ENCODE measurements around the gene GPX8. TPM values are rescaled to one million over a fixed set of nuclear protein-coding genes. Genes with fewer than 3 reads are reported as not detected.
A peak's percentile ranks its signal among the peaks of the same experiment; 100 is the strongest.

GPX8 gene
- total RNA-seq, 2 experiments from 2014 or later: not detected

DNA sequence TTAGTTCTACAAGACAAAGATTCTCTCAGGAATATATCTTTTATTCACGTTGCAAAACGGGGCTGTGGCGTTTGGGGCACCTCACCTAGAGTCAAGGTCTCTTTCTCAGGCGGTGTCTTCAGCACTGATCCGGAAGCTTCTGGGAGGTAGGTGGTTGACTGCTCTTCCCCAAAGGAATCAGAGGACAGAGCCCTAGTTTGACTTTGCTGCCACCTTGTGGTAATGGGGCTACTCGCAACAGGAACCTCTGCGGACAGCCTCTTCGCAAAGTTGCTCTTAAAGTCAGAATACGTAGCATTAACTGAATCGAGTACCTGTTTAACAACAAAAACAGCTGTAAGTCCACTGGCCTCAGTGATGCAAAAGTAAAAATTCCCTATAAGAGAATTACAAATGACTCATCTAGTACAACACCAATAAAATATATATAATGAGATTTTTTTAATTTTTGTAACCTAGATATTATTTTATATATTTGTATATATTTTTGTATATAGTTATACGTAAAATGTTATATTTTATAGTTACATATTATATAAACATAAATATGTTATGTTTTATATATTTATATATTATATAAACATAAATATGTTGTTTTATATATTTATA, 13.3 kb upstream of the GPX8 start:
- DNase-seq: peak; percentile 89
- no peak overlapping the region for H3K4me3 Mint-ChIP-seq
- POLR2A ChIA-PET: interaction anchor here (0.6 to 2.2 kb wide), 9 partner anchors 13 to 277 kb away, joined by 3 to 12 read pairs (median 4); no protein-coding TSS in a partner anchor
- no peaks in the 10 kb centered on the region for H3K9me3 Mint-ChIP-seq
- no peaks in the 10 kb centered on the region for H3K36me3 Mint-ChIP-seq (ENCODE audit: low read depth)
- peak overlapping the region; percentile 3 for H3K27ac Mint-ChIP-seq
- CTCF ChIA-PET: interaction anchor here (0.7 to 4.4 kb wide), 24 partner anchors 11 to 279 kb away, joined by 3 to 66 read pairs (median 4); partner anchors contain the start of gene GPX8
- peaks cover 21% of the 10 kb centered on the region for H3K27me3 Mint-ChIP-seq
- H3K4me1 Mint-ChIP-seq: peaks cover 31% of the 10 kb centered on the region

DNA sequence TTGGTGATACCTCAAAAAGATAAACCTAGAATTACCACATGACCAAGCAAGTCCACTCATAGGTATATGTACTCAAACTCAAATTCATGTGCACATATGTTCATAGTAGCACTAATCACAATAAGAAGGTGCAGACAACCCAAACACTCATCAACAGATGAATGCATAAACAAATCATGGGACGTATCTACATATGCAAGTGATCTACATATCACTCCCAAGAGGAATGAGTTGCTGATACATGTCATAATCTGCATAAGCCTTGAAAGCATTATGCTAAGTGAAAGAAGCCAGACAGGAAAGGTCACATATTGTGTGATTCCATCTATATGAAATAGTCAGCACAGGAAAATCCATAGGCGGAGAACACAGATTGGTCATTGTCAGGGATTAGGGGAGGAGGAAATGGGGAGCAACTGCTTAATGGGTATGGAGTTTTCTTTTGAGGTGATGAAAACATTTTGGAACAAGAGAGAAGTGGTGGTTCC, 10.6 kb upstream of the GPX8 start:
- Mint-ChIP-seq H3K4me1 (peaks cover 18% of the 10 kb centered on the region), H3K9me3 (no peaks in the 10 kb centered on the region), H3K36me3 (ENCODE audit: low read depth) (no peaks in the 10 kb centered on the region), H3K4me3 (no peak overlapping the region), H3K27ac (no peak overlapping the region), H3K27me3 (peaks cover 40% of the 10 kb centered on the region)
- ChIA-PET CTCF (no interaction called here), POLR2A (no interaction called here)
- no peak for DNase-seq

DNA sequence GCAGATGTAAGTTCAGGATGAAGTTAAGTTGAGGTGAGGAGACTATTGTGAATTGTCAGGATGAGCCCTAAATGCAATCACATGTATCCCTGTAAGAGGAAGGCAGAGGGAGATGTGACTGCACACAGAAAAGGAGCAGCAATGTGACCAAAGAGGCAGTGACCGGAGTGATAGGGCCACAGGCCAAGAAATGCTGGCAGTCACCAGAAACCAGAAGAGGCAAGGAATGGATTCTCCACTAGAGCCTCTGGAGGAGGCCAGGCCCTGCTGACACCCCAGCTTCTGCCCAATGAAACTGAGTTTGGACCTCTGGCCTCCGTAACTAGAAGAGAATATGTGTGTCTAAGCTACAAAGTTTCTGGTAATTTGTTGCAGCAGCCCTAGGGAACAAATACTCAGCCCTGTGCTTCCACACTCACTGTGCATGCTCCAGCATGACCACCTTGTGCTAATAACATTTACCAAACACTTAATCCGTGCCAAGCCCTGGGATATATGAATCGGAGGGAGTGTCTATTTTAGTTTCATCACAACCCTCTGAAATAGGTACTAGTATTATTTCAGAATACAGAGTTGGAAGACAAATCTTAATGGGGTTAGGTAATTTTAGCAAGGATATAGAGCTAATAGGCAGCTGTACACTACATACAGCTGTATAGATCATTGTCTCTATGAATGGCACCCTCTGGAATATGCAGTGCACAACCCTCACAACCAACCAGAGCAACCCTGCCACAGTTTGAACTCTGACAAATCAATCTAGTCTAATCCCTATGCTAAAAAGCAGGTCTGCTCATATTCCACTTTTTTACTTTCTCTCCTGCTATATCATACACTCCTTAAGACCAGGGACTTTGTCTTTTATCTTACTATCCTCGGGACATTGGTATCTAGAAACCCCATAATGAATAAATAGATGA, 7.8 kb upstream of the GPX8 start:
- H3K27me3 Mint-ChIP-seq: peaks cover 46% of the 10 kb centered on the region
- no peaks in the 10 kb centered on the region for H3K36me3 Mint-ChIP-seq (ENCODE audit: low read depth)
- H3K27ac Mint-ChIP-seq: no peak overlapping the region
- no peaks in the 10 kb centered on the region for H3K4me1 Mint-ChIP-seq
- ChIA-PET POLR2A (no interaction called here), CTCF (interaction anchor here (0.7 to 1.9 kb wide), 4 partner anchors 208 to 247 kb away, joined by 4 to 7 read pairs (median 5); no protein-coding TSS in a partner anchor)
- no peak for DNase-seq
- no peaks in the 10 kb centered on the region for H3K9me3 Mint-ChIP-seq
- H3K4me3 Mint-ChIP-seq: no peak overlapping the region

DNA sequence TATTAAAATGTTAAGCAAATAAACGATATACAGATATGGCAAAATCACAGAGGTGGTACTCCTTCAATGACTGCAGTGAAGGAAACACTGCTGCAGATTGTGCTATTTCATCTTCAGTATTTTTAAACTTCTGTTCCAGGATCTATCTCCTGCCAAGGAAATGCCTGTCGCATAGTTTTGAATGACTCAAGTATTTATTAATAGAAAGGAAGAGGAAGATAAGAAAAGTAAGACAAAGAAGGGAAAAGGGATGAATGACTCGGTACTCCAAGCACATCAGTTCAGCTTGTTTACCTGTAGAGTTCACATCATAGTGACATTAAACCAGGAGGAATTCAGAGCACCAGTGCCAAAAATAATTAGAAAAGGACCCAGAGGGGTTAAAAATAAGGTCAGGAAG, 5.1 kb upstream of the GPX8 start:
- no peaks in the 10 kb centered on the region for H3K36me3 Mint-ChIP-seq (ENCODE audit: low read depth)
- no peaks in the 10 kb centered on the region for H3K4me1 Mint-ChIP-seq
- no peaks in the 10 kb centered on the region for H3K9me3 Mint-ChIP-seq
- no peak for DNase-seq
- ChIA-PET CTCF (interaction anchor here (1.6 kb wide), 1 partner anchor 249 kb away, joined by 4 read pairs; no protein-coding TSS in a partner anchor), POLR2A (no interaction called here)
- no peak overlapping the region for H3K27ac Mint-ChIP-seq
- no peak overlapping the region for H3K4me3 Mint-ChIP-seq
- H3K27me3 Mint-ChIP-seq: peaks cover 55% of the 10 kb centered on the region

DNA sequence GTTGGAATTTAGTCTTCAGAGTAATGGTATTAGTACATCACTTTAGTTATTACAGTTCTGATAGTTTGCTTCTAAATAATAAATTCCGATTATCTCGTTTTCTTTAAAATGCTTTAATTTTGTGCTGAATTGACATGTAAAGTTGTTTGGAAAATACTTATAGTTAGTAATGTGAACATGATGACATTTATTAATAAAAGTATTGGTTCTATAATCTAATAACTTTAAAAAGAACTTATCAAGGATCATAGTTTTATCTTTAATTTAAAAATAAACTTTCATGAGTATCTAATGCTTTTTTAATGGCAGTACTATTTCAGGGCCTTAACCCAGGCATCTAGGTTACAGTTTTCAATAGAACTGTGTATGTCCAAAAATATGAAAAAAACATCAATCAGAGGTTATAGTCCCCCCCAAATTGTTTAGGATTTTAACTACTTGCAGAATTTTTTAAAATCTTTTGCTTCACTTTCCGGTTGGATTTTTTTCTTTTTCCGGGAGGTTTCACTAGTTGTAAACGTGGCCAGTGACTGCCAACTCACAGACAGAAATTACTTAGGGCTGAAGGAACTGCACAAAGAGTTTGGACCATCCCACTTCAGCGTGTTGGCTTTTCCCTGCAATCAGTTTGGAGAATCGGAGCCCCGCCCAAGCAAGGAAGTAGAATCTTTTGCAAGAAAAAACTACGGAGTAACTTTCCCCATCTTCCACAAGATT, 680 bp downstream of the GPX8 start:
- DNase-seq: no peak
- ChIA-PET CTCF (interaction anchor here (0.9 to 2.7 kb wide), 21 partner anchors 8 to 644 kb away, joined by 3 to 104 read pairs (median 5); no protein-coding TSS in a partner anchor), POLR2A (interaction anchor here (1.2 kb wide), 1 partner anchor 256 kb away, joined by 3 read pairs; no protein-coding TSS in a partner anchor)
- Mint-ChIP-seq H3K36me3 (ENCODE audit: low read depth) (no peaks in the 10 kb centered on the region), H3K27me3 (peaks cover 56% of the 10 kb centered on the region), H3K4me3 (no peak overlapping the region), H3K4me1 (no peaks in the 10 kb centered on the region), H3K27ac (no peak overlapping the region), H3K9me3 (no peaks in the 10 kb centered on the region)

DNA sequence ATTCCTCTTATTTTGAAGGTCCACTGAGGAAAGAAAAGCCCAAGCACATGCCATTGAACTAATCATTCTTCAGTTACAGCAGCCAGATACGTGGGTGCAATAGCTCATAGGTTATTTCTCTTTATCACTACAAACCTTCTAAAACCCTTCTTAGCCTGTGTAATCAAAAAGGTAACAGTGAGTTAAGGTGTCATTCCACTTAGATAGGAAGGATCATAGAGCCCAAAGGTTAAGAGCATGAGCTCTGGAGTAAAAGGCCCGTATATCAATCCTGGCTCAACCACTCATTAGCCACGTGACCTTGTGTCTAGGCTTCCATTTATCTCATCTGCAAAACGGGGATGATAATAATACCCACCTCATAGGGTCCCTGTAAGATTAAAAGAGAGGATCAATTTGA, 2.7 kb downstream of the GPX8 start:
- no peaks in the 10 kb centered on the region for H3K36me3 Mint-ChIP-seq (ENCODE audit: low read depth)
- CTCF ChIA-PET: interaction anchor here (0.6 to 2.6 kb wide), 5 partner anchors 9 to 256 kb away, joined by 3 to 23 read pairs (median 6); no protein-coding TSS in a partner anchor
- no peak for DNase-seq
- H3K4me3 Mint-ChIP-seq: no peak overlapping the region
- H3K4me1 Mint-ChIP-seq: no peaks in the 10 kb centered on the region
- H3K27me3 Mint-ChIP-seq: peaks cover 61% of the 10 kb centered on the region
- H3K27ac Mint-ChIP-seq: no peak overlapping the region
- POLR2A ChIA-PET: interaction anchor here (1.1 kb wide), 1 partner anchor 248 kb away, joined by 3 read pairs; no protein-coding TSS in a partner anchor
- no peaks in the 10 kb centered on the region for H3K9me3 Mint-ChIP-seq

DNA sequence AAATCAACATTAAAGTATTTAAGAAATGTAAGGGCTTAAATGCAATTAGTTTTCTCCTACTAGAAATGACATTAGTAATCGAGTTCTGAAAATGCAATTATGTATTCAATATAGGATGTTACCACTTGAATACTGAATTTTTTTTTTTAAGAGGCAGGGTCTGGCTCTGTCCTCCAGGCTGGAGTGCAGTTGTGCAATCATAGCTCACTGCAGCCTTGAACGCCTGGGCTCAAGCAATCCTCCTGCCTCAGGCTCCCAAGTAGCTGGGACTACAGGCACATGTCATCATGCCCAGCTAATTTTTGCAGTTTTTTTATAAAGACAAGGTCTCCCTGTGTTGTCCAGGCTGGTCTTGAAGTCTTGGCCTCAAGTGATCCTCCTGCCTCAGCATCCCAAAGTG, 11.5 kb downstream of the GPX8 start:
- no peaks in the 10 kb centered on the region for H3K36me3 Mint-ChIP-seq (ENCODE audit: low read depth)
- H3K4me1 Mint-ChIP-seq: peaks cover 29% of the 10 kb centered on the region
- no peak for DNase-seq
- CTCF ChIA-PET: interaction anchor here (0.6 to 2.6 kb wide), 13 partner anchors 8 to 1180 kb away, joined by 3 to 15 read pairs (median 4); partner anchors contain the start of genes CCNO, DHX29, GPX8 and MTREX
- peaks cover 69% of the 10 kb centered on the region for H3K27me3 Mint-ChIP-seq
- H3K9me3 Mint-ChIP-seq: no peaks in the 10 kb centered on the region
- POLR2A ChIA-PET: no interaction called here
- H3K27ac Mint-ChIP-seq: no peak overlapping the region
- H3K4me3 Mint-ChIP-seq: no peak overlapping the region

DNA sequence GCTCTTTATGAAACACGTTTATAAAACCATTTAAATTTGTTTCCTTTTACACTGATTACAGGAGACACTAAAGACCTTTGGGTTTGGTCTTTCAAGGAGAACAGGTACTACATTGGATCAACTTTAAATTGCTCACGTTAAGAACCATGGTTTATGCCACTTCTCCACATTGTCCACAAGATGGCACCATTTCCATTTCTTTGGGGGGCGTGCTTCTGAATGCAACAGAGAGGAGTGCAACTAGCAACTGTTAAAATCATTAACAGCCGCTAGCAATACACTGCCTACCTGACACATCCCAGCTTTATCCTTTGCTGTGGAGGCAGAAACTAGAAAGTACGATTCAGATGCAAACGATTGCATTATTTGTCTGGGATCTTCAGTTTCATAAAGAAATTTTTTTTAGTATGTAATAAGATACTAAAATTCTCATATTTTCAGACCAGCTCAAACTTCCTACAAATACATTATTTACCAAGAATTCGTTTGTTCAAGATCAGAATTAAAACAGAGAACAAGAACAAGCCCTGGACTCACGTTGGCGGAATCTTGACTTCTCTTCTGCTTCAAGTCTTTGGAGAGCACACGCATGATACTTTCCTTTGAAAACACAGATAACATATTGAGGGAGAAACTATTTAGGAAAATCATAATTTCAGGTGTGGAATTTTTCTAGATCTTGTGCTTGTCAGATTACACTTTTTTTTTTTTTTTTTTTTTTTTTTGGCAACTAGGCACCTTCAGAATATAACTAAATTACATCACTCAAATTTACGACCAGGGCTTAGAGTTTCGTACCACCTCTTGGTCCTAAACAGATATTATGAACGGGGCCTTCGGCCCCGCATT, 12.3 kb downstream of the GPX8 start:
- POLR2A ChIA-PET: no interaction called here
- no peak overlapping the region for H3K27ac Mint-ChIP-seq
- CTCF ChIA-PET: interaction anchor here (0.6 to 2.6 kb wide), 16 partner anchors 9 to 1179 kb away, joined by 3 to 15 read pairs (median 4); partner anchors contain the start of genes CCNO, DHX29, GPX8 and MTREX
- H3K4me3 Mint-ChIP-seq: peak overlapping the region; percentile 77
- H3K9me3 Mint-ChIP-seq: no peaks in the 10 kb centered on the region
- H3K27me3 Mint-ChIP-seq: peaks cover 71% of the 10 kb centered on the region
- peaks cover 35% of the 10 kb centered on the region for H3K4me1 Mint-ChIP-seq
- H3K36me3 Mint-ChIP-seq (ENCODE audit: low read depth): no peaks in the 10 kb centered on the region
- DNase-seq: peak; percentile 73

DNA sequence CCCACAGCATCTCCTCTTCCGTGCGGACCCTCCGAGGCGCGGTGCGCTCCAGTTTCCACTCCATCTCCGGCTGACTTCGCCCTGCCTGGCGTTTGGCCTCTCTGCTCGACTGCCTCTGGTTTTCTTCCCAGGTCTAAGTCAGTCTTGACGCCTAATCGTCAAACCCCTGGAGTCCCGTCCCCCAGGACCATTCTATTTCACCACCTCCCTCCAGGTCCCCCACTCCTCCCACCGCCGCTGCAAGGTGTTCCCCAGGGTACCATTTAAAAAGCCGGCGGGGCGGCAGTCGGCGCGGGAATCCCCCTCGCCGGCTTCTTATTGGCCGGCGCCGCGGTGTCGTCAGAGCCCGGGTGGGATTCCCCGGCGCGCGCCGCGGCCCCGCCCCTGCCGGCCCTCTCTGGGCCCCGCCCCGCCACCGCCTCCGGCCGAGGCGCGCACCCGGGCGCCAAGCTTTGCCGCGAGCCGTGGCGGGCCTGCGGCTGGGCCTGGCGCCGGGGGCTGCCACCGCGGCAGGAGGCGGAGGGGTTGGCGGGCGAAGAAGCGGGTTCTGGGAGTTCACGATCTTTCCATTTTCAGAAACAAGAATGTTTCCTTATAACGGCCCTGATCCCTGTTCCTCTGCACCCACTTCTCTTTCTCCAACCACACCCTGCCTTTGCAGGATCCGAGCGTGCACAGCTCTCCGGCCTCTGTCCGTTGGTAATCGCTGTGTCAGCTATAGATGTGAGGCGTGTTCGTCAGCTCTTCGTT, 13.1 kb downstream of the GPX8 start, which contains the start of gene CDC20B:
CDC20B (minus strand) TSS at position 241 of the 750 bp plus-strand sequence; CDS start at position 64, 177 bp downstream.
- peak; percentile 73 for DNase-seq
- no peak within 1 kb of the TSS for H3K27ac Mint-ChIP-seq
- peaks cover 39% of the 10 kb centered on the region for H3K4me1 Mint-ChIP-seq
- peaks cover 70% of the 10 kb centered on the region for H3K27me3 Mint-ChIP-seq
- ChIA-PET CTCF (interaction anchor here (0.8 to 2.6 kb wide), 6 partner anchors 12 to 531 kb away, joined by 3 to 15 read pairs (median 6); partner anchors contain the start of genes DHX29 and MTREX), POLR2A (no interaction called here)
- H3K4me3 Mint-ChIP-seq: peak within 1 kb of the TSS; percentile 77
- H3K36me3 Mint-ChIP-seq (ENCODE audit: low read depth): no peaks in the 10 kb centered on the region
- no peaks in the 10 kb centered on the region for H3K9me3 Mint-ChIP-seq

DNA sequence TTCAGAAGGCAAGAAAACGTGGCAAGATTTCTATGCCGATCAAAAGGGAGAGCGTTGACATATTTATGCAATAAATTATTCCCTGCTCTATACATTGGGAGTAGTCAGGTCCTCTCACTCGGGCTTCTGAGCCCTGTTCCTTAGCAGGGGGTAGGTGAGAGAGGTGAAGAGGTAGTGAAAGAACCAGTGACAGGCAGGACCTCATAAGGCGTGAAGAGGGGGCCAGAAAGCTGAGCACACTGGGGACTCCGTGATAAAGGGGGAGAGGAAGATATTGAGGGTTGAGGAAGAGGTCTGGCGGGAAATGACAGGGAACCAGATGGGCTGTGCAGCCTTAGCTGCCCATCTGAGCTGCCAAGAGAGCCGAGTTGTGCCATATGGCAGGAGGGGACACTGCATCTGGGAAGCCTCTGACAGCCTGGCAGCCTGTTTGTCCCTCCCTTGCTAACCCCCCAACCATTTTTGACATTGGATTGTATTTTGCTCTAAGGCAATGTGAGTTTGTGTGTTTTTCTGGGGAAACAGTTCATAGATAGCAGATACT, 13.8 kb downstream of the GPX8 start:
- no peak for DNase-seq
- peak overlapping the region; percentile 72 for H3K4me3 Mint-ChIP-seq
- POLR2A ChIA-PET: no interaction called here
- H3K4me1 Mint-ChIP-seq: peaks cover 39% of the 10 kb centered on the region
- H3K36me3 Mint-ChIP-seq (ENCODE audit: low read depth): no peaks in the 10 kb centered on the region
- H3K27me3 Mint-ChIP-seq: peaks cover 69% of the 10 kb centered on the region
- CTCF ChIA-PET: interaction anchor here (1.0 to 2.6 kb wide), 2 partner anchors 133 to 267 kb away, joined by 3 to 15 read pairs; partner anchors contain the start of genes DHX29 and MTREX
- no peak overlapping the region for H3K27ac Mint-ChIP-seq
- H3K9me3 Mint-ChIP-seq: no peaks in the 10 kb centered on the region

DNA sequence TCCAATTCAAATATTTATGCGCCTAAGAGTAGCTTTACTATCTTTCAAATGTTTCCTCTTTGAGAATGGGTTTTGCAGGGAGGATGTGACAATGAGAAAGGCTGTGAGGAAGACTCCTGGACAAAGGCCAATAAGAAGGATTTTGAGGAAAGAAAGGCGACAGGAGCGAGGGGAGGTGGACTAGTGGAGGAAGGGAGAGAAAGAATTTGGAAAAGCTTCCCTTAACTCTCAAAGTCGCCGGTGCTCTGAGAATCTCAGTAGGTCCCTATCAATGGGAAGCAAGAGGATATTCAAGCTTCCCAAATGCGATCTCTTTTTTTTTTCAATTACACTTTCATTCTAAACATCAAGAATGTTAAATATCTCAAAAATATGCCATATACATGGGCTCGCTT, 15.8 kb downstream of the GPX8 start:
- peak overlapping the region; percentile 48 for H3K4me3 Mint-ChIP-seq
- no peak for DNase-seq
- POLR2A ChIA-PET: interaction anchor here (0.6 to 1.3 kb wide), 2 partner anchors 25 to 837 kb away, joined by 3 read pairs; no protein-coding TSS in a partner anchor
- H3K36me3 Mint-ChIP-seq (ENCODE audit: low read depth): no peaks in the 10 kb centered on the region
- H3K9me3 Mint-ChIP-seq: no peaks in the 10 kb centered on the region
- CTCF ChIA-PET: interaction anchor here (0.8 to 2.0 kb wide), 10 partner anchors 9 to 272 kb away, joined by 3 to 7 read pairs (median 4); partner anchors contain the start of genes CCNO and DHX29
- H3K27ac Mint-ChIP-seq: no peak overlapping the region
- H3K4me1 Mint-ChIP-seq: peaks cover 39% of the 10 kb centered on the region
- peaks cover 73% of the 10 kb centered on the region for H3K27me3 Mint-ChIP-seq
